K562 (cell line): ENCODE results near the gene FAM83E. TPM values are rescaled to one million over a fixed set of nuclear protein-coding genes. Genes with fewer than 3 reads are reported as not detected.

Source experiments
- ADNP ChIP-seq: fragments of 200-800 bp; sonication (Bioruptor generic); IDR thresholded peaks from 2 replicates; pipeline ENCODE4 v1.6.1; 2016; ENCODE audit warnings: missing genetic modification characterization, missing compliant biosample characterization
- CBFB ChIP-seq: sonication (generic); formaldehyde crosslinking; IDR thresholded peaks from 2 replicates; pipeline ENCODE4 v1.4.0; 2020; ENCODE audit warnings: mild to moderate bottlenecking, missing genetic modification reagents
- CBX3 ChIP-seq, 2 experiments: IDR thresholded peaks; 1 replicate in 1 of 2; 2 replicates in 1 of 2; pipeline ENCODE4 v1.6.1; 2012; ENCODE audit warnings: inconsistent platforms in 2 of 2, low read length in 2 of 2, borderline replicate concordance in 1 of 2, control low read depth in 1 of 2
- CREB3 ChIP-seq: fragments of 450-650 bp; conservative IDR thresholded peaks from 2 replicates; pipeline ENCODE4 v1.6.1; 2016; ENCODE audit warnings: missing genetic modification characterization, low read depth, mild to moderate bottlenecking, missing compliant biosample characterization, moderate library complexity
- EHMT2 ChIP-seq: fragments of 450-650 bp; IDR thresholded peaks from 2 replicates; pipeline ENCODE4 v1.6.1; 2018; ENCODE audit warnings: antibody characterized with exemption
- NR2C2 ChIP-seq, 2 experiments: fragments of 200-800 bp in 1 of 2; sonication (Bioruptor generic) in 1 of 2; sonication (generic) in 1 of 2; formaldehyde crosslinking in 1 of 2; IDR thresholded peaks; 2 replicates each; pipeline versions ENCODE4 v1.6.1 to v1.8.0; 2016 to 2022; ENCODE audit warnings: mild to moderate bottlenecking in 1 of 2, missing compliant biosample characterization in 1 of 2, missing genetic modification characterization in 1 of 2, missing genetic modification reagents in 1 of 2
- PHB ChIP-seq: fragments of 250-450 bp; sonication (Bioruptor Pico); IDR thresholded peaks from 2 replicates; pipeline ENCODE4 v1.5.0; 2021
- PYGO2 ChIP-seq: fragments of 450-650 bp; IDR thresholded peaks from 2 replicates; pipeline ENCODE4 v1.6.1; 2016; ENCODE audit warnings: mild to moderate bottlenecking, missing genetic modification characterization, moderate library complexity, missing compliant biosample characterization
- SMARCA5 ChIP-seq: fragments of 450-650 bp; IDR thresholded peaks from 2 replicates; pipeline ENCODE4 v1.6.1; 2016
- ZBTB2 ChIP-seq: fragments of 450-650 bp; IDR thresholded peaks from 2 replicates; pipeline ENCODE4 v1.6.1; 2016; ENCODE audit warnings: antibody characterized with exemption
- ZFPM2 ChIP-seq: fragments of 250-450 bp; sonication (Bioruptor Pico); IDR thresholded peaks from 2 replicates; pipeline ENCODE4 v1.5.1; 2022; ENCODE audit warnings: mild to moderate bottlenecking
- ZNF121 ChIP-seq: sonication (generic); formaldehyde crosslinking; conservative IDR thresholded peaks from 2 replicates; pipeline ENCODE4 v1.8.0; 2022; ENCODE audit warnings: missing genetic modification reagents
- ZNF76 ChIP-seq: fragments of 250-450 bp; sonication (Bioruptor Pico); IDR thresholded peaks from 2 replicates; pipeline ENCODE4 v1.4.0; 2020; ENCODE audit warnings: mild to moderate bottlenecking, moderate library complexity, borderline replicate concordance
- ZSCAN32 ChIP-seq: fragments of 450-650 bp; formaldehyde crosslinking; IDR thresholded peaks from 2 replicates; pipeline ENCODE4 v1.4.0; 2020; ENCODE audit warnings: mild to moderate bottlenecking, moderate library complexity
- polyA plus RNA-seq, 8 experiments: library from polyadenylated mRNA; depleted of rRNA in 4 of 8; stranded (reverse) in 5 of 8; unstranded in 3 of 8; fragments of >200 nt; fragmentation: Nextera tagmentation in 2 of 8; fragmentation: Illumina TruSeq in 1 of 8; extraction: Ambion mirVana in 2 of 8; extraction: Trizol in 1 of 8; gene quantifications; 2 replicates each; pipeline versions ENCODE4 v1.2.1 to v1.2.3, GENCODE V29; 2011 to 2014; ENCODE audit warnings: inconsistent platforms in 1 of 8, missing spikeins in 1 of 8
- total RNA-seq, 7 experiments: library from RNA; depleted of rRNA in 6 of 7; stranded (reverse); fragments of >200 nt in 6 of 7; fragmentation: Illumina TruSeq in 2 of 7; extraction: Trizol in 2 of 7; gene quantifications; 2 replicates each; pipeline versions ENCODE4 v1.2.1 to v1.2.3, GENCODE V29; 2011 to 2021; ENCODE audit warnings: low replicate concordance in 1 of 7

The FAM83E gene
- total and polyA plus RNA-seq, 9 of the 15 experiments (the other 6 are each of a cell fraction or from before 2014, with no cell fraction given), result 0.15 to 0.87 (median 0.29) TPM; not detected in 4

- no peak for TF ChIP-seq ZSCAN32 (CRISPR knock-in tag)
- no peak for TF ChIP-seq ZFPM2 (CRISPR knock-in tag)
- peak; percentile 79 for TF ChIP-seq ZNF121
- TF ChIP-seq SMARCA5, result 0 out of 2 replicates have a peak, but pooled peaks have one; percentile 54
- TF ChIP-seq PHB (CRISPR knock-in tag), result no peak
- TF ChIP-seq EHMT2, result no peak
- peak; percentile 70 for TF ChIP-seq ADNP (tag)
- TF ChIP-seq ZBTB2, result no peak
- no peak for TF ChIP-seq ZNF76
- TF ChIP-seq CBFB (CRISPR knock-in tag), result no peak
- no peak for TF ChIP-seq NR2C2 (CRISPR knock-in tag; IDR thresholded peaks at IDR 0.05)
- TF ChIP-seq NR2C2 (tag; IDR thresholded peaks at IDR 0.05), result no peak
- no peak for TF ChIP-seq CREB3 (tag)
- TF ChIP-seq CBX3 (IDR thresholded peaks at IDR 0.05; ENCODE audit: borderline replicate concordance in 1 of 2, low read length in 2 of 2), result 0 out of 3 replicates have a peak, but pooled peaks of 1 of the 2 experiments have one; percentile 36
- TF ChIP-seq PYGO2, result no peak
- TF ChIP-seq, all 486 proteins: peak for 14
Observed at GRCh38 chr19:48603850-48604249, 11.0 kb downstream of the FAM83E start (continued).
